ENCODE results near the gene DGAT2L6. TPM values are rescaled to one million over a fixed set of nuclear protein-coding genes. Genes with fewer than 3 reads are reported as not detected.

DGAT2L6 gene
- total RNA-seq, 1 experiment from 2014 or later: not detected

- peaks cover 0 to 4% of the 10 kb centered on the region in 2 experiments; a peak in 1 of 4 replicates for H3K4me1 Mint-ChIP-seq
- no peak within 1 kb of the TSS for H3K27ac ChIP-seq (ENCODE audit: insufficient read length, low read depth, low read length)
- H3K9me3 ChIP-seq (ENCODE audit: control insufficient read depth, low read depth, low read length): peaks cover 64% of the 10 kb centered on the region
- no peaks in the 10 kb centered on the region; a peak in 2 of 7 replicates for H3K36me3 Mint-ChIP-seq (ENCODE audit: insufficient read depth in 1 of 3, low read depth in 3 of 3)
- no peak within 1 kb of the TSS for H3K18ac ChIP-seq (ENCODE audit: insufficient read length, low read depth, low read length)
- H3K79me2 ChIP-seq (ENCODE audit: insufficient read depth, low read length): no peaks in the 10 kb centered on the region
- no peak within 1 kb of the TSS for H3K14ac ChIP-seq (ENCODE audit: insufficient read depth, low read length)
- WGBS (ENCODE audit: extremely low coverage, insufficient read length, low lambda C conversion rate): no CpG with 5 or more reads among the region's 3 CpGs
- H3K27ac Mint-ChIP-seq: no peak within 1 kb of the TSS
- H2BK120ac ChIP-seq (ENCODE audit: low read depth, low read length, poor library complexity, severe bottlenecking): no peak within 1 kb of the TSS
- H3K4ac ChIP-seq (ENCODE audit: low read depth, low read length): no peak within 1 kb of the TSS
- H4K5ac ChIP-seq (ENCODE audit: insufficient read length, low read depth, low read length): no peak within 1 kb of the TSS
- H2BK5ac ChIP-seq (ENCODE audit: insufficient read length, low read length): no peak within 1 kb of the TSS
- H2BK20ac ChIP-seq (ENCODE audit: low read depth, low read length, poor library complexity, severe bottlenecking): no peak within 1 kb of the TSS
- H2BK15ac ChIP-seq (ENCODE audit: low read depth, low read length): no peak within 1 kb of the TSS
- H3K4me1 ChIP-seq (ENCODE audit: insufficient read depth, low read length): no peaks in the 10 kb centered on the region
- H3K9ac ChIP-seq (ENCODE audit: extremely low read depth, insufficient read length, low read length): no peak within 1 kb of the TSS
- no peaks in the 10 kb centered on the region; the same call in 1 of the 2 replicates for H3K27me3 ChIP-seq (ENCODE audit: insufficient read depth, low read length)
- no peak within 1 kb of the TSS for H3K4me3 Mint-ChIP-seq
- no peaks in the 10 kb centered on the region for H4K20me1 ChIP-seq (ENCODE audit: control insufficient read depth, insufficient read depth, insufficient read length)
- H2AK5ac ChIP-seq (ENCODE audit: insufficient read length, low read length): no peak within 1 kb of the TSS
- no peak within 1 kb of the TSS for H3T11ph ChIP-seq (ENCODE audit: low read length)
- no peak within 1 kb of the TSS for H2BK12ac ChIP-seq (ENCODE audit: insufficient read length, low read depth, low read length)
- no peak within 1 kb of the TSS for H2AFZ ChIP-seq (ENCODE audit: low read length)
- H3K9me3 Mint-ChIP-seq: peaks cover 54 to 74% of the 10 kb centered on the region in 2 experiments
- DNase-seq: no peak
- H3K27me3 Mint-ChIP-seq (ENCODE audit: low read depth): peaks cover 4% of the 10 kb centered on the region
- H3K23ac ChIP-seq (ENCODE audit: insufficient read length, low read depth, low read length): no peak within 1 kb of the TSS
- H3K79me1 ChIP-seq (ENCODE audit: insufficient read depth, low read depth, low read length, poor library complexity, severe bottlenecking): no peaks in the 10 kb centered on the region
- H3K56ac ChIP-seq (ENCODE audit: insufficient read length, low read depth, low read length): no peak within 1 kb of the TSS
- no peak for TF ChIP-seq CTCF (conservative IDR thresholded peaks at IDR 0.05)
- H4K8ac ChIP-seq (replicated peaks; ENCODE audit: insufficient read length, low read depth, low read length): no peak within 1 kb of the TSS
- no peak within 1 kb of the TSS for H4K91ac ChIP-seq (ENCODE audit: insufficient read length, low read depth, low read length)
- no peaks in the 10 kb centered on the region for H3K23me2 ChIP-seq (ENCODE audit: insufficient read length, low read depth, low read length, poor library complexity, severe bottlenecking)
- H3K4me2 ChIP-seq (ENCODE audit: insufficient read depth, insufficient read length, low read length): no peak within 1 kb of the TSS
Observed at GRCh38 chrX:70234355-70234754, 57.1 kb downstream of the DGAT2L6 start, which contains the start of gene AWAT1. Gene AWAT1, plus strand, starts transcription at chrX:70234655. Its CDS starts 41 bp downstream, at chrX:70234696.
